Measurements from ENCODE around the gene ZSCAN5A.

ZSCAN5A gene

DNA sequence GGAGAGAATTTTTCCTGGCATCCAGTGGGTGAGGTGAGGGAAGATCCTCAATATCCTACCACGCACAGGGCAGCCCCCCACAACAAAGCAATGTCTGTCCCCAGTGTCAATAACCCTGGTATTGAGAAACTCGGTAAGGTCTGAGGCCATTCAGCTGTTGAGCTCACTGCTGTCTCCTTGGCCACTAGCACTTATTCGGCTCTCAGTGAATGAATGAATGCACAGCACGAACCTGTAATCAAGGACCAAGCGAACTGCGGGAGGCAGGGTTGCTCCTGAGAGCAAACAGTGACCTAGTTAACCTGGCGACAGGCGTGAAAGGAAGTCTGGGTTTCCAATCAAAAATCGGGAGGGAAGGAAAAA is 640 bp downstream of the ZSCAN5A start:
- peak in 2 of 58 donors; percentile 44 to 48 for DNase-seq

DNA sequence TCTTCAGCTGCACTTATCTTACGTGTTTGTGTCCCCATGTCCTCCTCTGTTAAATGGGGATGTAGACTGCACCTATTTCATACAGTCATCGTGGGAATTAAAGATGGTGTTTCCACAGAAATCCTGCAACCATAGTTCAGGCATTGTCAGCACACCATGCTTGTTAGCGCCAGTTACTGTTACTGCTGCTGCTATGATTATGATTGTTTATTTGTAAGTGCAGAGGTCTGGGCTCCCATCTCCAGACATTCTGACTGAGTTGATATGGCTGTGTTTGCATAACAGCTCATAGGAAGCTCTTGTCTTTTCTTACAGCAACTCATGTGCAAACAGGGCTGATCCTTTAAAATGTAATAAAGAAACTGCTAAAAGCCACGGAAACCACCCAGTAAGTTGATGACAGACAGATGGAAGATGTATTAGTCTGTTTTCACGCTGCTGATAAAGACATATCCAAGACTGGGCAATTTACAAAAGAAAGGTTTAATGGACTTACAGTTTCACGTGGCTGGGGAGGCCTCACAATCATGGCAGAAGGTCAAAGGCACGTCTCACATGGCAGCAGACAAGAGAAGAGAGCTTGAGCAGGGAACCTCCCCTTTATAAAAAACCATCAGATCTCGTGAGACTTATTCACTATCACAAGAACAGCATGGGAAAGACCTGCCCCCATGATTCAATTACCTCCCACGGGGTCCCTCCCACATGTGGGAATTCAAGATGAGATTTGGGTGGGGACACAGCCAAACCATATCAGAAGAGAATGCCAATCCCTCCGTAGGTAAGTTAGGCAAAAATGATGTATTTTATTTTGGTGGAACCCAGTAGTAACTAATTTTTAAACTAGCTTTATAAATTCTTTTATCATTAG is 1.6 kb downstream of the ZSCAN5A start:
- DNase-seq = no peak

DNA sequence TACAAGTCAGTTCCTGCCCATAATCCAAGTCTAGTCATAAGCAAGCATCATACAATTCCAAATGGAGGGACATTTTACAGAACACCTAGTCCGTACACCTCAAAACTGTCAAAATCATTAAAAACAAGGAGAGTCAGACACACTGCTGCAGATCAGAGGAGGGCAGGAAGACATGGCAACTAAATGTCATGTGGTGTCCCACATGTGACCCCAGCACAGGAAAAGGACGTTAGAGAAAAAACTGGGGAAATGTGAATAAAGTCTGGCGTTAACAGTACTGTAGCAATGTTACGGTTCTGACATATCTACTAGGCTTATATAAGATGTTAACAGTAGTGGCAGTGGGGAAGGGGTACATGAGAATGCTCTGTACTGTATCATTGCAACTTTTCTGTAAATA is 2.3 kb downstream of the ZSCAN5A start:
- DNase-seq = no peak

DNA sequence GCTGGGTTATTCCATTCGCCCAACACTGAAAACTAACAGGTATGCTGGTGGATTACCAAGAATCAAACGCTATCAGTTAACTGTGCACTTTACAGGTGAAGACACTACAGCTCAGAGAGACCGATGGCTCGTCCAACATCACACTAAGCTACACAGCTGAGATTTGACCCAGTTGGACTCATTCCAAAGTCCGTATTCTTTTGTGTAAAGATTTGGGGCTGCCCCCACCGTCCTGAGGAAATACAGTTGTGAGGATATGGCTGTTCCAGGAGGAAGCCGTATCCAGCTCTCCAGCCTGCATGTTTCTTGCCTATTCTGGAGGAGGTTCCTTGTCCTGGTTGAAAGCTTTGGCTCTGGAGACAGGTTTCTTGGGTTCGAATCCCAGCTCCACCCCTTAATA is 4.2 kb downstream of the ZSCAN5A start:
- no peak for DNase-seq

DNA sequence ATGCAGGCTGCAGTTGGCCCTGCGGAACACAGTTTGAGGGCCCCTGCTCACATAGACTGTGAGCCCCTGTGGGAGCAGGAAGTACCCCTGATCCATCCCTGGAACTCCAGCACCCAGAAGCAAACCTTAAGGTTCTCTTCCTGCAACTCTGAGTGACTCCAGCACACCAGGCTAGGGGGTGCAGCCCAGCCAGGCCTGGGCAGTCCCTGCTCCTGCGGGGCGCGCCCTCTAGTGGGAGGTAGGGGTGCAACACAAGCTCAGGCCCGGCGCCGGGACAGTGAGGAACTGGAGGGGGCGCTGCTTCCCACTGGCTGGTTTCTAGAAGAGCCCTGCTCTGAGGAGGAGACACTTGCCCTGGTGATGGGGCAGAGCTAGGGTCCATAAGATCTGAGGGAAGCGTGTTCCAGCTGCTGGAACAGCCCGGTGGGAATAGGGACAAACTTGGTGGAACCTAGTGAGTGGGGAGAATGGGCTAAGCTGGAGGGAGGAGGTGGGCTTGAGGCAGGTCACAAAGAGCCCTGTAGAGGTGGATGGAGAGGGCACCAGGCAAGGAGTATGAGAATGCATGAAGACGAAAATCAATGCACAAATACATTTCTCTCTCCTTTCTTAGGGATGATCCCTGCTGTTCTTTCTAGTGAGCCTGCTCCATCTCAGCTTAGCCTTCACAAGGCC is 5.0 kb downstream of the ZSCAN5A start:
- peak in 5 of 58 donors; percentile 2 to 12 (median 5) for DNase-seq

DNA sequence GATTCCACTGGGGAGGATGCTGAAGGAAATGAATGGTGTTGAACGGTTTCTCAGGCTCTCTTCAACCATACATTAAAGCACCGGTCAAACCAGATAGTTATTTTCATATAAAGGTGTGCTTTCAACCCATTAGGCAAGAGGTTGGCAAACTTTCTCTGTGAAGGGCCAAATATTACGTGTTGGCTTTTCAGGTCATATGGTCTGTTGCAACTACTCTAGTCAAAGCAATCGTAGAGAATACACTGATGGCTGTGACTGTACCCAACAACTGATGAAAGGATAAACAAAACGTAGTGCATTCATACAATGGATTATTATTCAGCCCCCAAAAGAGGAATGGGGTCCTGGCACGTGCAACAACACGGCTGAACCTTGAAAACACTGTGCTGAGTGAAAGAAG is 5.8 kb downstream of the ZSCAN5A start:
- DNase-seq = no peak

DNA sequence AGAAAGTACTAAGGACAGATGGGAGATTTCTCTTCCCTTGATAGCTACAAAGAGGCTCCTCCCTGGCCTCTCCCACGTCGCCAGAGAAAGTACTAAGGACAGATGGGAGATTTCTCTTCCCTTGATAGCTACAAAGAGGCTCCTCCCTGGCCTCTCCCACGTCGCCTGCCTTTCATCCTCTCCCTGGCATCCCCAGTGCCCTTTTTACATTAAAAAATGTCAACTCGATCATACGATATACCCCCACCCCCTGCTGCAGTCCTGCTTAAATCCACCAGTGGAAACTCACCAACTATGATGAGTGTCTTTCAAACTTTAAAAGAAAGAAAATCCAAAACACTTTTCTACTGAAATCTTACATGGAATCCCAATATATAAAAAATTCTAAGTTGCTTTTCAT is 7.6 kb downstream of the ZSCAN5A start:
- DNase-seq = peak in 1 of 58 donors; percentile 38

DNA sequence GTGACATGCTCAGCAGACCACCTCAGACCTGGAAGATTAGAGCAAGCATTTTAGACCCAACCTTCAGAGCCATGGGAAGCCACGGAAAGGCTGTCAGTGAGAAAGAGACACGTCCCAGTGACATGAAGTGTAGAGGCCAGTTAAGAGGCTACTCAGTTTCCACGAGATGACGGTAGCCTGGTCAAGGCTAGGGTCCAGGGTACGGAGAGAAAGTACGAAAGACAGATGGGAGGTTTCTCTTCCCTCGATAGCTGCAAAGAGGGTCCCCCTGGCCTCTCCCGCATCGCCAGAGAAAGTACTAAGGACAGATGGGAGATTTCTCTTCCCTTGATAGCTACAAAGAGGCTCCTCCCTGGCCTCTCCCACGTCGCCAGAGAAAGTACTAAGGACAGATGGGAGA is 8.6 kb downstream of the ZSCAN5A start:
- no peak for DNase-seq

DNA sequence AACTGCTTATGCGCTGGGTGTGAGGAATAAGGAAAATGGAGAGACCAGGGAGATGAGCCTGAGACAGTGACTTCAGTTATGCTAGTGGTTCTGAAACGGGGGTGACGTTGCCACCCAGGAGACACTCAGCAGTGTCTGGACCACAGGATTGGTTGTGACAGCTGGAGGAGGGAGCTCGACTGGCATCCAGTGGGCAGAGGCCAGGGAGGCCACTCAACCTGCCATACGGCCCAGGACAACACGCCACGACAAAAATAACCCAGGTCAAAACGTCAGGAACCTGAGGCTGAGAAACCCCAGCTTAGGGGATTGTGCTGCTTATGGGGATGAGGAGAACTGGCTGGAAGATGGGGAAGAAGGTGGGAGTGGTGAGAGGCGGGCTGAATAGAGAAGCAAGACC is 10.4 kb downstream of the ZSCAN5A start:
- no peak for DNase-seq

DNA sequence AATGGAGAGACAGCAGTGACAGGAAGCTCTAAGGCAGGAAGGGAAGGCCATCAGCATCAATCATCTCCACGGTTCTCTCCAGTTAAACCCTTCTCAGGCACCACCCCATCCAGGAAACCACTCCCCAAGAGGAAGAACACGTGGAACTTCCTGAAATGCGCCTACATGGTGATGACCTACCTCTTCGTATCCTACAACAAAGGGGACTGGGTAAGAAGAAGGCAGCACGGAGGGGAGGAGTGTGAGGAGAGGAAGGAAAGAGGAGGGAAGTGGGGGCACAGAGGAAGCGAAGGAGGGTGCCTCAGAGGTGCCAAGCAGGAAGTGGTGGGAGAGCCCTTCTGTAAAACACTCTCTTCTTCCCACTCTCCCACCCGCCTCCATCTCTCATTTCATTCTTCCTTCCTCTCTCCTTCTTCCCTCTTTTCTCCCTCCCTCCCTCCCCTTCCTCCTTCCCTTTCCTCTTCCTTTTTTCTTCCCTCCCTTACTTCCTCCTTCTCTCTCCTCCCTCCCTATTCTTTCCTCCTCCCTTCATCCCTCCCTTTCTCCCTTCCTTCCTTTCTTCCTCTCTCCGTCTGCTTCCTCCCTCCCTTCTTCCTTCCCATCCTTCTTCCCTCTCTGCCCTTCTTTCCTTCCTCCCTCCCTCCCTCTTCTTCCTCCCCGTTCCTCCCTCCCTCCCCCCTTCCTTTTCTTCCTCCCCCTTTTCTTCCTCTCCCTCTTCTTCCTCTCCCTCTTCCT is 12.6 kb downstream of the ZSCAN5A start:
- no peak for DNase-seq

DNA sequence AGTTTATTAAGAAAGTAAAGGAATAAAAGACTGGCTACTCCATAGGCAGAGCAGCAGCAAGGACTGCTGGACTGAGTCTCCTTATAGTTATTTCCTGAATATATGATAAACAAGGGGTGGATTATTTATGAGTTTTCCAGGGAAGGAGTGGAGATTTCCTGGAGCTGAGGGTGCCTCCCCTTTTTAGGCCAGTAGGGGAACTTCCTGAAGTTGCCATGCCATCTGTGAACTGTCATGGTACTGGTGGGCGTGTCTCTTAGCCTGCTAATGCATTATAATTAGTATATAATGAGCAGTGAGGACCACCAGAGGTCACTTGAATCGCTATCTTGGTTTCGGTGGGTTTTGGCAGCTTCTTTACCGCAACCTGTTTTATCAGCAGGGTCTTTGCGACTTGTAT is 13.5 kb downstream of the ZSCAN5A start:
- DNase-seq = no peak

DNA sequence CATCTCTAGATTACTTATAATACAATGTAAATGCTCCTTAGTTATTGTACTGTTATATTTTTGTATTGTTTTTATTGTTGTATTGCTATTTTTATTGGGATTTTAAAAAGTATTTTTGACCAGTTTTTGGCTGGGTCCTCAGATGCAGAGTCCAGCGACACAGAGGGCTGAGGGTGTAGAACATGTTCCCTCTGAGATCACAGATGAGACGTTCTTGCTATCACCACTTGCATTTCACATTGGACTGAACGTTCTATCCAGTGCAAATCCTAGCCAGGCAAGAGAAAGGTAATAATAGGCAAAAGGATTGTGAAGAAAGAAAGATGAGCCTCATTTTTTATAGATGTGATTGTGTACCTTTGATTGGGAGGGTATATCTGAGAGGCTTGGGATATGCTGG is 15.0 kb downstream of the ZSCAN5A start:
- no peak for DNase-seq

DNA sequence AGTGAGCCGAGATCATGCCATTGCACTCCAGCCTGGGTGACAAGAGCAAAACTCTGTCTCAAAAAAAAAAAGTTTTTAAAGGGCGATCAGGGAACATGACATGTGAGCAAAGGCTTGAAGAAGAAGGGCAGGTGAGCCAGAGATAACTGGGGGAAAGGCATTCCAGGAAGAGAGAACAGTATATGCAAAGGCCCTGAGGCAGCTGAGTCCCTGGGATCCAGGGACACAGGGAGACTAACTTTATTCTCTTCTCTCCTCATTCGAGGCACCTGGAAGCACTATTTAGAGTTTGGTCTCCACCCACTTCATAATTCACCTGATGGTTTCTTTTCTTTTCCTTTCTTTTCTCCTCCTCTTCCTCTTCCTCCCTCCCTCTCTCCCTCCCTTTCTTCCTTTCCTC is 17.6 kb downstream of the ZSCAN5A start:
- no peak for DNase-seq

DNA sequence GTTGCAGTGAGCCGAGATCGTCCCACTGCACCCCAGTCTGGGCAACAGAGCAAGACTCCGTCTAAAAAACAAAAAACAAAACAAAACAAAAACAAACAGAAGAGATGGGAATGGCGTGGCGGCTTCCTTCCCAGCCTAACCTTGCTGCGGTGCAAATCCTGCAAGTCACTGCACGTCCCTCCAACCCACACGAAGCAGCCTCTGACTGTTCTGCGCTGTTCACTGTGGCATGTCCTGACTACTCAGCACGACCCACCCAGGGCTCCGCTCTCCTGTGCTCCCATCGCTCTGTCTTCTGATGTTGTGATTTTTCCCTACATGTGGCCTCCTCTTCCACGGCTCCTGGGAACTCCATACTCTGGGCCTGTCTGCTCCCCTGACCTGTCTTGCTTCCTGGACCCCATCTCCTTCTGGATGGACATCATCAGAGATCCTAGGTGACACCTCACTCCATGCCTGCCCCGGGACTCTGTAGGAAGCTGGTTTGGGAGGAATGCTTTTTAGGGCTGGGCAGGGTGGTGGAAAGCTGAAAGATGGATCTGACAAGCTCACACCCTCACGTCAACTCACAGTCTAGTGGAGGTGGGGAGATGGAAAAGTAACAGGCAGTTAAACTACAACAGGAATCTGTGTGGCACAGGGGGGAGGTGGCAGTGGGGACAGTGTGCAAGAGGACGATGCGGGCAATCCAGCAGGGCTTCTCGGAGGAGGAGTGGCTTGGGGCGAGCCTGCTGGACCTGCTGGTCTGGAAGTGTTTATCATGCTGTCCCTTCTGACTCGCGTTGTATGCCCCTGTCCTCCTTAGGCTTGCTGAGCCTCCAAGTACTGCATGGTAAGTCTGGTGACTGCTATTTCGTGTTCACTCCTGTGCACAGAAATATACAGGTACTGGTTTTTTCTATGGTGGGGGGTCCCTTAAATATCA is 18.8 kb downstream of the ZSCAN5A start:
- no peak for DNase-seq

DNA sequence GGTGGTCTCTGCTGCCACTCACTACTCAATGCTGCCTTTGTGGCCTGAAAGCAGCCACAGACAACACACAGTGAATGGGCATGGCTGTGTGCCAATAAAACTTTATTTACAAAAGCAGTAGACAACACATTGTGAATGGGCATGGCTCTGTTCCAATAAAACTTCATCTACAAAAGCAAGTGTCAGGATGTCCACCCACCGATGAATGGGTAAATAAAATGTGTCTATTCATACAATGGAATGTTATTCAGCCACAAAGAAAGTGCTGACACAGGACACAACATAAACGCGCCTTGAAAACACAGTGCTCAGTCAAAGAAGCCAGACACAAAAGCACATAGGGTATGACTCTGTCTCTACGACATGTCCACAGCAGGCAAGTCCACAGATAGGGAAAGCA is 20.1 kb downstream of the ZSCAN5A start:
- peak in 7 of 58 donors; percentile 1 to 50 (median 4) for DNase-seq

DNA sequence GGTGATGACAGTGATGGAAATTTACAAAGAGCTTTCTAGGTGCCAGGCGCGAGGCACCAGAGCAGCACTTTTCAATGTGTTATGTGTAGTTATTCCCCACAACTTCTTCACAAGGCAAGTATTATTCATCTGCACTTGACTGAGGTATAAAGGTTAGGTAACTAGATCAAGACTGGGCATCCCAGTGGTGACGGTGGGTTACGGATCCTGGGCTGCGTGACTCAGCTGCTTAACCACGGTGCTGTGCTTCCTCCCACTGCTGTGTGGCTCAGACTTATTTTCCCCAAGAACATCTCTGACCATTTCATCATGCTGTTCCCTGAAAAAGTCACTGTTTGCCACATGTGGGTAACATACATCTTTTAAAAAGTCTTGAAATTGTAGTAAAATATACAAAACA is 22.8 kb downstream of the ZSCAN5A start:
- DNase-seq = no peak

DNA sequence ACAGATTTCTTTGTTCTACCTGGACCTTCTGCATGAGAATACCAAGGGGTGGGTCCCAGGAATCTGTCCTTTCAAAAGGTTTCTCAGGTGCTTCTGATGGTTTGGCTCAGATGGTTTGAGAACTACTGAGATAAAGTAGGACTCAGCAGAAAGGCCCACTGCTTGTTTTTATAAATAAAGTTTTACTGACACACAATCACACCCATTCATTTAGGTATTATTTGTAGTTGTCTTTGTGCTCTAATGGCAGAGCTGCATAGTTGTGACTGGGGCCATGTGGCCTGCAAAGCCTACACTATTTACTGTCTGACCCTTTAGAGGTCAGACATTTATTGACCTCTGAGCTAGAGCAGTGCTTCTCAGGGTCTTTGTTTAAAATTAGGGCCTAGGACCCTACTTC is 24.5 kb downstream of the ZSCAN5A start:
- no peak for DNase-seq

DNA sequence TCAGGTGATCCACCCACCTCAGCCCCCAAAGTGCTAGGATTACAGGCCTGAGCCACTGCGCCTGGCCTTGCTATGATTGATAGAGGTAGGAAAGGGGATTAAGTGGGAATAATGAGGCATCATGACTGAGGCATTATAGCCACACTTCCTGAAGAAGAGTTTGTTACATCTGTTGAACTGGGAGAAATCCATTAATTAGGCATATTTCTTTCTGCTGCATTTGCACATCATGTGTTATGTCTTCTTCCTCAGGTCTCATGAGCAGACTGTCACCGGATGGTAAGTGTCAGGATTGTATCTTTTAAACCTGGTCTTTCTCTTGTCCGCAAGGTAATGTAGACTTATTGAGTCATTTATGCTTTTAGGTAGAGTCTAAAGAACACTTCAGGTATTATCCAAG is 29.9 kb downstream of the ZSCAN5A start:
- no peak for DNase-seq

DNA sequence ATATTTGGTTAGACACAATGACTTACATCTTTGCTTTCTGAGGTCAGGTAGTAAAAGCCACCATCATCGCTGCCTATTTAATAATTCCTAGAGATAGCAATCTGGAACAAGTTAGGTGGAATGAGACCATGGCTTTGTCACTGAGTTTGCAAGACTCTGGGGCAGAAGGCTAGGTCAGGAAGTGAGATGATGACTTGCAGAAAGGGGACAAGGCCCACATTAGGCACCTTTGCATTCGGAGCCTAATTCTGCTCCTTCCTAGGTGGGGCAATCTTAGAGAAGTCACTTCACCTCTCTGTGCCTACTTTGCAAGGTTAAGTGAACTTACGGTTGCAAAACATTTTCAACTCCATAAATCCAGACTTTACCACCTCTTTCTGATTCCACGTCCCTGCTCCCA is 31.8 kb downstream of the ZSCAN5A start:
- DNase-seq = no peak

DNA sequence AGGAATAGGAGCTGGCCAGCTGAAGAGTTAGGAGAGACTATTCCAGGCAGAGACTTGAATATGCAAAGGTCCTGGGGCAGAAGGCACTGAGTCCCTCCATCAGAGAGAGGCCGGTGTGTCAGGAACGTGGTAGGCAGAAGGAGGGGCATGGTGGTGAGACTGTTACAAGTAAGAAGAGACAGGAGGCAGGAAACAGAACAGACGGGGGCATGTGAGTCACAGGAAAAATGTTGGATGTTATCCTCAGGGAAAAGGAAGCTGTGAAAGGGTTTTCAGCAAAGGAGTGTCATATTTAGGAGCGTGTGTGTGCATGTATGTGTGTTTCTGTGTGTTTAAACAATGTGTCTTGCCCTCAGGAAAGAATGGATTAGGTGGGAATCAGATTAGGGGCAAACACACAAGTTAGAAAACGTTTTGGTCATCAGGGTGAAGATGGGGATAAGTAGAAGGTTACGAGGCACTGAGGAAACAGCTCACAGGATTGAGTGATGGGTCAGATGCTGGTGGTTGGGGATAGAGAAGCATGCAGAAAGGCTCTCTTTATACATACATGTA is 41.0 kb downstream of the ZSCAN5A start:
- DNase-seq = no peak
